SK-N-SH (cell line): ENCODE data around the gene C11orf65. TPM values are rescaled to one million over a fixed set of nuclear protein-coding genes. Genes with fewer than 3 reads are reported as not detected.

Experiments used
- CTCF ChIA-PET: fragments of 300-600, 350-600 bp; formaldehyde crosslinking; extraction: SDS; loops from one replicate; lab custom pipeline; 2021; lab: Yijun Ruan, JAX
- POLR2A ChIA-PET: fragments of 350-600 bp; sonication (Branson Sonifier 250); formaldehyde crosslinking; extraction: SDS; loops from one replicate; lab custom pipeline; 2020; ENCODE audit warnings: antibody characterized with exemption, inconsistent platforms; lab: Yijun Ruan, JAX
- DNase-seq: peaks from one replicate; pipeline ENCODE4 v3.0.0; 2012
- H2AFZ ChIP-seq: fragments of 200-600 bp; sonication (generic); 2 replicates; pipeline ENCODE4 v1.8.1; 2016; ENCODE audit warnings: antibody characterized with exemption, mild to moderate bottlenecking, low read depth
- H3F3A ChIP-seq: fragments of 200-600 bp; sonication (generic); replicated peaks from 2 replicates; pipeline ENCODE3; 2016; ENCODE audit warnings: antibody characterized with exemption, mild to moderate bottlenecking; ENCODE audit not compliant: insufficient read depth
- H3K27ac ChIP-seq, 2 experiments: fragments of 200-500 bp in 1 of 2; fragments of 200-600 bp in 1 of 2; sonication (Bioruptor generic) in 1 of 2; sonication (generic), shearing (Covaris generic) in 1 of 2; 2 replicates each; pipeline versions ENCODE4 v1.5.1 to v1.6.1; 2014 to 2016; ENCODE audit warnings: low read depth in 2 of 2, inconsistent platforms in 1 of 2, low read length in 1 of 2, mild to moderate bottlenecking in 1 of 2, mixed read lengths in 1 of 2
- H3K27me3 ChIP-seq: fragments of 200-600 bp; sonication (generic), shearing (Covaris generic); 2 replicates; pipeline ENCODE4 v1.6.1; 2016; ENCODE audit warnings: mixed run types; ENCODE audit not compliant: insufficient read depth
- H3K36me3 ChIP-seq, 2 experiments: fragments of 200-500 bp in 1 of 2; fragments of 200-600 bp in 1 of 2; sonication (Bioruptor generic) in 1 of 2; sonication (generic) in 1 of 2; replicated peaks in 1 of 2; 2 replicates each; pipeline versions ENCODE3 to v1.5.1; 2014 to 2016; ENCODE audit warnings: low read length in 1 of 2, mild to moderate bottlenecking in 1 of 2; ENCODE audit not compliant: insufficient read depth in 2 of 2, control insufficient read depth in 1 of 2
- H3K4me1 ChIP-seq, 2 experiments: fragments of 200-500 bp in 1 of 2; fragments of 200-600 bp in 1 of 2; sonication (Bioruptor generic) in 1 of 2; sonication (generic), shearing (Covaris generic) in 1 of 2; 2 replicates each; pipeline versions ENCODE4 v1.5.1 to v1.6.1; 2014 to 2016; ENCODE audit warnings: low read depth in 1 of 2, low read length in 1 of 2, mixed run types in 1 of 2; ENCODE audit not compliant: insufficient read depth in 2 of 2, control insufficient read depth in 1 of 2
- H3K4me2 ChIP-seq: fragments of 200-600 bp; sonication (generic), shearing (Covaris generic); 2 replicates; pipeline ENCODE4 v1.6.1; 2017; ENCODE audit warnings: mixed run types
- H3K4me3 ChIP-seq, 2 experiments: fragments of 200-500 bp in 1 of 2; fragments of 200-600 bp in 1 of 2; sonication (Bioruptor generic) in 1 of 2; sonication (generic), shearing (Covaris generic) in 1 of 2; 2 replicates each; pipeline versions ENCODE4 v1.5.1 to v1.8.1; 2014 to 2016; ENCODE audit warnings: low read depth in 2 of 2, inconsistent platforms in 1 of 2, low read length in 1 of 2, mild to moderate bottlenecking in 1 of 2, mixed read lengths in 1 of 2, moderate library complexity in 1 of 2
- H3K79me2 ChIP-seq: fragments of 200-600 bp; sonication (generic); 2 replicates; pipeline ENCODE4 v1.8.1; 2017; ENCODE audit warnings: mild to moderate bottlenecking; ENCODE audit not compliant: insufficient read depth
- H3K9ac ChIP-seq: fragments of 200-600 bp; sonication (generic); 2 replicates; pipeline ENCODE4 v1.6.1; 2017; ENCODE audit warnings: mixed run types
- H3K9me2 ChIP-seq: fragments of 200-600 bp; sonication (generic); 2 replicates; pipeline ENCODE4 v1.6.1; 2017; ENCODE audit warnings: mixed run types
- H3K9me3 ChIP-seq: fragments of 200-600 bp; sonication (generic); 2 replicates; pipeline ENCODE4 v1.6.1; 2017; ENCODE audit warnings: mixed run types, mild to moderate bottlenecking, moderate library complexity
- H4K20me1 ChIP-seq: fragments of 200-600 bp; sonication (generic); 2 replicates; pipeline ENCODE4 v1.6.1; 2017; ENCODE audit warnings: mild to moderate bottlenecking, mixed run types; ENCODE audit not compliant: insufficient read depth
- CHD2 ChIP-seq: fragments of 150-350 bp; IDR thresholded peaks from 2 replicates; pipeline ENCODE4 v1.6.1; 2018; ENCODE audit warnings: low read length; ENCODE audit not compliant: partially characterized antibody
- EP300 ChIP-seq, 2 experiments: IDR thresholded peaks; 2 replicates each; pipeline versions ENCODE4 v1.4.0 to v1.6.1; 2012; ENCODE audit warnings: borderline replicate concordance in 1 of 2, low read depth in 1 of 2, low read length in 1 of 2
- MEF2A ChIP-seq: IDR thresholded peaks from 2 replicates; pipeline ENCODE4 v1.4.0; 2012; ENCODE audit warnings: low read depth, borderline replicate concordance
- PBX3 ChIP-seq: IDR thresholded peaks from 2 replicates; pipeline ENCODE4; 2012
- RAD21 ChIP-seq: IDR thresholded peaks from 2 replicates; pipeline ENCODE4 v1.6.1; 2012; ENCODE audit warnings: mild to moderate bottlenecking, low read length
- RCOR1 ChIP-seq: fragments of 150-350 bp; IDR thresholded peaks from 2 replicates; pipeline ENCODE4 v1.6.1; 2017; ENCODE audit warnings: antibody characterized with exemption, low read length
- RXRA ChIP-seq: IDR thresholded peaks from 2 replicates; pipeline ENCODE4 v1.4.0; 2012; ENCODE audit warnings: low read depth, mild to moderate bottlenecking, borderline replicate concordance
- TCF12 ChIP-seq: IDR thresholded peaks from 2 replicates; pipeline ENCODE4 v1.4.0; 2012
- TEAD4 ChIP-seq: IDR thresholded peaks from 2 replicates; pipeline ENCODE4 v1.4.0; 2012; ENCODE audit warnings: mild to moderate bottlenecking, borderline replicate concordance; ENCODE audit not compliant: insufficient read depth
- USF2 ChIP-seq: fragments of 150-350 bp; IDR thresholded peaks from 2 replicates; pipeline ENCODE4 v1.6.1; 2017; ENCODE audit warnings: antibody characterized with exemption, low read length, low read depth, borderline replicate concordance
- ZBTB33 ChIP-seq: IDR thresholded peaks from 2 replicates; pipeline ENCODE4 v1.4.0; 2012; ENCODE audit warnings: low read depth, borderline replicate concordance
- WGBS: methylation state at CpG from one replicate; pipeline ENCODE4 v1.1.6; 2017; ENCODE audit warnings: low lambda C conversion rate; 5-methylcytosine and 5-hydroxymethylcytosine counted together
- polyA plus RNA-seq, 3 experiments: library from polyadenylated mRNA; depleted of rRNA; stranded (reverse); fragments of >200 nt; gene quantifications; 2 replicates each; pipeline ENCODE4 v1.2.3, GENCODE V29; 2012
- TF ChIP-seq, protein P1 (sequence below): fragments of 150-350 bp; IDR thresholded peaks from 2 replicates; pipeline ENCODE4 v1.6.1; 2016; ENCODE audit warnings: mild to moderate bottlenecking, low read depth, low read length
- TF ChIP-seq, protein P2 (sequence below): IDR thresholded peaks from 2 replicates; pipeline ENCODE4 v1.4.0; 2012; ENCODE audit warnings: low read depth

C11orf65 gene
- polyA plus RNA-seq, 1 of the 3 experiments (the other 2 are of a cell fraction): 0.07 TPM

GRCh38 chr11:108346451-108346850, 120.9 kb downstream of the C11orf65 start:
- Histone ChIP-seq H2AFZ (no peak overlapping the region), H3K9me3 (no peaks in the 10 kb centered on the region)
- TF ChIP-seq PBX3: no peak
- no peak for TF ChIP-seq TEAD4
- TF ChIP-seq RXRA: no peak
- no peak for TF ChIP-seq TCF12
- TF ChIP-seq RAD21: no peak
- TF ChIP-seq RCOR1: no peak
- TF ChIP-seq MEF2A: no peak
- no peak for TF ChIP-seq ZBTB33
- TF ChIP-seq EP300 (IDR thresholded peaks at IDR 0.05; ENCODE audit: borderline replicate concordance in 1 of 2, low read depth in 1 of 2, low read length in 1 of 2): no peak
- no peak for TF ChIP-seq USF2
- TF ChIP-seq, protein P1, sequence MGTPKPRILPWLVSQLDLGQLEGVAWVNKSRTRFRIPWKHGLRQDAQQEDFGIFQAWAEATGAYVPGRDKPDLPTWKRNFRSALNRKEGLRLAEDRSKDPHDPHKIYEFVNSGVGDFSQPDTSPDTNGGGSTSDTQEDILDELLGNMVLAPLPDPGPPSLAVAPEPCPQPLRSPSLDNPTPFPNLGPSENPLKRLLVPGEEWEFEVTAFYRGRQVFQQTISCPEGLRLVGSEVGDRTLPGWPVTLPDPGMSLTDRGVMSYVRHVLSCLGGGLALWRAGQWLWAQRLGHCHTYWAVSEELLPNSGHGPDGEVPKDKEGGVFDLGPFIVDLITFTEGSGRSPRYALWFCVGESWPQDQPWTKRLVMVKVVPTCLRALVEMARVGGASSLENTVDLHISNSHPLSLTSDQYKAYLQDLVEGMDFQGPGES: no peak
- TF ChIP-seq, all 33 proteins: peak for 0
- ChIA-PET CTCF (no interaction called here), POLR2A (no interaction called here)
- Histone ChIP-seq H3K27me3 (no peaks in the 10 kb centered on the region), H3K4me1 (no peaks in the 10 kb centered on the region), H3K4me3 (no peak overlapping the region), H3K27ac (no peak overlapping the region), H3F3A (no peaks in the 10 kb centered on the region), H3K4me2 (no peak overlapping the region), H3K79me2 (no peaks in the 10 kb centered on the region), H3K9me2 (no peaks in the 10 kb centered on the region), H3K9ac (no peak overlapping the region), H4K20me1 (no peaks in the 10 kb centered on the region), H3K36me3 (peaks cover 38 to 43% of the 10 kb centered on the region in 2 experiments)
- no peak for DNase-seq

GRCh38 chr11:108345767-108346166, 121.6 kb downstream of the C11orf65 start:
- Histone ChIP-seq H3K79me2 (no peaks in the 10 kb centered on the region), H3K4me3 (no peak overlapping the region), H3K9ac (no peak overlapping the region), H4K20me1 (no peaks in the 10 kb centered on the region), H3K9me2 (no peaks in the 10 kb centered on the region), H3F3A (no peaks in the 10 kb centered on the region), H3K9me3 (no peaks in the 10 kb centered on the region), H3K27ac (no peak overlapping the region), H3K36me3 (peaks cover 32 to 36% of the 10 kb centered on the region in 2 experiments), H2AFZ (no peak overlapping the region), H3K4me1 (no peaks in the 10 kb centered on the region), H3K27me3 (no peaks in the 10 kb centered on the region), H3K4me2 (no peak overlapping the region)
- POLR2A ChIA-PET: no interaction called here
- TF ChIP-seq, protein P2, sequence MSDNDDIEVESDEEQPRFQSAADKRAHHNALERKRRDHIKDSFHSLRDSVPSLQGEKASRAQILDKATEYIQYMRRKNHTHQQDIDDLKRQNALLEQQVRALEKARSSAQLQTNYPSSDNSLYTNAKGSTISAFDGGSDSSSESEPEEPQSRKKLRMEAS: no peak
- TF ChIP-seq CHD2: no peak
- TF ChIP-seq USF2: no peak
- no peak for TF ChIP-seq RXRA
- no peak for TF ChIP-seq PBX3
- DNase-seq: no peak
- WGBS: 97% methylated on average over 4 of the region's 4 CpGs
- CTCF ChIA-PET: no interaction called here
